LNCaP clone FGC (cell line): ENCODE measurements around the gene CCDC24.
A peak's percentile ranks its signal among the peaks of the same experiment; 100 is the strongest.

Experiments
- DNase-seq: peaks from one replicate; pipeline ENCODE4 v3.0.0-alpha.2; 2011; ENCODE audit warnings: low read depth
- H3K4me3 ChIP-seq: 2 replicates; pipeline ENCODE4 v1.5.1; 2011; ENCODE audit warnings: mild to moderate bottlenecking, low read depth, low read length, control low read depth
- CTCF ChIP-seq: IDR thresholded peaks from 2 replicates; pipeline ENCODE4 v1.5.1; 2012; ENCODE audit warnings: mild to moderate bottlenecking; ENCODE audit not compliant: control insufficient read depth, insufficient read depth; ENCODE audit errors: extremely low read depth

CCDC24 gene

DNA sequence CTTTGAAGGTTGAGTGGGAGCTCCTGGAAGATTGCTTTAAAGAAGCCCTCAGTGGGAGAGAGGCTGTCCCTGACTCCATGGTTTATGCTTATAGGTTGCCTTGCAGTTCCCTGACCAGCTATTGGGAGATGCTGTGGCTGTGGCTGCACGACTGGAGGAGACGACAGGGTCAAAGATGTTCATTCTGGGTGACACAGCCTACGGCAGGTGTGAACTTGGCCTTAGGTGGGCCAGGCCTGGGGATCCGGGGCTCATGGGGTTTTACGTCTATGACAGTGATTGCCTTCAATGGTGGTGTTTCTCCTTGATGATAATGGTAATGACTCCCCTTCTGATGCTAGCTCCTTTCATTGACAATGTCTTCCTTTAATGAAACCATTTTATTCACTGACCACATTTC lies 20.9 kb upstream of the CCDC24 start:
- peak overlapping the region; percentile 99 for H3K4me3 ChIP-seq
- no peak for DNase-seq
- no peak for TF ChIP-seq CTCF

- no peak for TF ChIP-seq CTCF
- peak overlapping the region; percentile 99 for H3K4me3 ChIP-seq
- no peak for DNase-seq
Measured at GRCh38 chr1:43970911-43971310, 20.5 kb upstream of the CCDC24 start.

DNA sequence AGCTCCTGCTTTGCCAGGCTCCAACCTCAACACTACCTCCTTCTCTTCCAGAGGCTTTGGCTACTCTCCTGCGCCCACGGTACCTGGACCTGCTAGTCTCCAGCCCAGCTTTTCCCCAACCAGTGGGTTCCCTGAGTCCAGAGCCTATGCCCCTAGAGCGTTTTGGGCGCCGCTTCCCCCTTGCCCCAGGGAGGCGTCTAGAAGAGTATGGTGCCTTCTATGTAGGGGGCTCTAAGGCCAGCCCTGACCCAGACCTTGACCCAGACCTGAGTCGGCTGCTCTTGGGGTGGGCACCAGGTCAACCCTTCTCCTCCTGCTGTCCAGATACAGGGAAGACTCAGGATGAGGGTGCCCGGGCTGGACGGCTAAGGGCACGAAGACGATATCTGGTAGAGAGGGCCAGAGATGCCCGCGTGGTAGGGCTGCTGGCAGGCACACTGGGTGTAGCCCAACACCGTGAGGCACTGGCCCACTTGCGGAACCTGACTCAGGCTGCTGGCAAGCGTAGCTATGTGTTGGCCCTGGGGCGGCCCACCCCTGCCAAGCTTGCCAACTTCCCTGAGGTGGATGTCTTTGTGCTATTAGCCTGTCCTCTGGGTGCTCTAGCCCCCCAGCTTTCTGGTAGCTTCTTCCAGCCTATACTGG lies 19.9 kb upstream of the CCDC24 start:
- no peak for DNase-seq

DNA sequence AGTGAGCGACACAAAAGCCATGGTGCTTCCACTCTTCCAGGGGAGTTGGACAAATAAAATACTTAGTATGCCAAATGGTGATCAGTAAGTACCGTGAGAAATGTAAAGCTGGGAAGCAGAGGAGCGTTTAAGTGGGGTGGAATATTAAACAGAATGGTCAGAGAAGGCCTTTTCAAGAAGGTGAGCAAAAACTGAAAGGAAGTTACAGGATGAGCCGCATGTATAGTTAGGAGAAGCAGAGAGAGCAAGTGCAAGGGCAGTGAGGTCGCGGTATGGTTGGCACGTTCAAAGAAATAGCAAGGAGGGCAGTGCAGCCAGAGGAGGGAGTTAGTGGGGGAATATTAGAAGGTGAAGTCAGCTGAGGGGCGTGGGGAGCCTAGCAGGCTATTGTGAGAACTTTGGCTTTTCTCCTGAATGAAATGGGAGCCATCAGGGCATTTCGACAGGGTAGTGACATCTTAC lies 17.4 kb upstream of the CCDC24 start:
- no peak for DNase-seq

More for the DNA sequence above, 19.9 kb upstream of the CCDC24 start:
- no peak overlapping the region for H3K4me3 ChIP-seq
- TF ChIP-seq CTCF, result no peak

GRCh38 chr1:43974443-43975248 lies 16.8 kb upstream of the CCDC24 start, which contains the start of gene ATP6V0B:
Gene ATP6V0B (plus strand): TSS chr1:43974960. CDS start chr1:43975041, 81 bp downstream.
- H3K4me3 ChIP-seq, result peak within 1 kb of the TSS; percentile 98
- DNase-seq, result peak; percentile 75
- TF ChIP-seq CTCF, result peak; percentile 22; the same call in 1 of the 2 replicates

More for the DNA sequence above, 17.4 kb upstream of the CCDC24 start:
- peak overlapping the region; percentile 98 for H3K4me3 ChIP-seq
- no peak for TF ChIP-seq CTCF

GRCh38 chr1:43975249-43975961 lies 16.0 kb upstream of the CCDC24 start:
- peak overlapping the region; percentile 98 for H3K4me3 ChIP-seq
- peak; percentile 27 for DNase-seq
- TF ChIP-seq CTCF, result no peak
